ENCODE measurements around the gene RUVBL2. TPM values are rescaled to one million over a fixed set of nuclear protein-coding genes. Genes with fewer than 3 reads are reported as not detected.
A peak's percentile ranks its signal among the peaks of the same experiment; 100 is the strongest.

Gene RUVBL2
- polyA plus RNA-seq, 3 donors from 2014 or later, result 64.0 to 72.7 (median 64.2) TPM

DNA sequence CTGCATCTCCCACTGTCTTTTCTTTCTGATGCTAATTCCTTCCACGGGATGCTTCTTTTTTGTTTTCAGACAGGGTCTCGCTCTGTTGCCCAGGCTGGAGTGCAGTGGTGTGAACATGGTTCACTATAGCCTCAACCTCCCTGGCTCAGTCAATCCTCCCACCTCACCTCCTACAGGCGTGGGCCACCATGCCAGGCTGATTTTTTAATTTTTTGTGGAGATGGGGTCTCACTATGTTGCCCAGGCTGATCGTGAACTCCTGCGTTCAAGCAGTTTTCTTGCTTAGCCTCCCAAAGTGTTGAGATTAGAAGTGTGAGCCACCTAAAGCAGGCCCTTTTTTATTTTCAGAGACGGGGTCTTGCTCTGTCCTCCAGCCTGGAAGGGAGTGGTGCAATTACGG, 5.4 kb upstream of the RUVBL2 start:
- Mint-ChIP-seq H3K36me3 (peaks cover 4 to 16% (median 9%) of the 10 kb centered on the region in 3 donors), H3K27me3 (ENCODE audit: low read depth in 3 of 3) (peaks cover under 1 to 5% (median 1%) of the 10 kb centered on the region in 3 donors), H3K27ac (no peak overlapping the region), H3K9me3 (no peaks in the 10 kb centered on the region), H3K4me1 (peaks cover 10 to 13% of the 10 kb centered on the region in 2 donors), H3K4me3 (no peak overlapping the region)
- no peak for DNase-seq

GRCh38 chr19:48988860-48989259, 4.8 kb upstream of the RUVBL2 start:
- Mint-ChIP-seq H3K27me3 (ENCODE audit: low read depth in 3 of 3) (peaks cover 4 to 5% (median 5%) of the 10 kb centered on the region in 3 donors), H3K36me3 (peaks cover 4 to 12% (median 7%) of the 10 kb centered on the region in 3 donors), H3K9me3 (no peaks in the 10 kb centered on the region), H3K27ac (peak overlapping the region in 1 of 6 donors; percentile 37), H3K4me1 (peaks cover 13 to 18% of the 10 kb centered on the region in 2 donors), H3K4me3 (no peak overlapping the region)
- DNase-seq, result no peak

GRCh38 chr19:48989701-48990291, 3.9 kb upstream of the RUVBL2 start:
- H3K4me1 Mint-ChIP-seq, result peaks cover 21 to 26% of the 10 kb centered on the region in 2 donors
- no peak overlapping the region for H3K4me3 Mint-ChIP-seq
- peaks cover 4 to 12% (median 7%) of the 10 kb centered on the region in 3 donors for H3K36me3 Mint-ChIP-seq
- DNase-seq, result no peak
- no peaks in the 10 kb centered on the region for H3K9me3 Mint-ChIP-seq
- H3K27ac Mint-ChIP-seq, result peak overlapping the region in 3 of 6 donors; percentile 38 to 71 (median 52)
- H3K27me3 Mint-ChIP-seq (ENCODE audit: low read depth in 3 of 3), result peaks cover 4 to 5% (median 5%) of the 10 kb centered on the region in 3 donors

- Mint-ChIP-seq H3K27ac (peak overlapping the region in 5 of 6 donors; percentile 6 to 71 (median 38)), H3K4me1 (peaks cover 27 to 32% of the 10 kb centered on the region in 2 donors), H3K27me3 (ENCODE audit: low read depth in 3 of 3) (peaks cover 4 to 5% (median 5%) of the 10 kb centered on the region in 3 donors), H3K36me3 (peaks cover 4 to 12% (median 7%) of the 10 kb centered on the region in 3 donors), H3K9me3 (no peaks in the 10 kb centered on the region), H3K4me3 (peak overlapping the region in 1 of 5 donors; percentile 3)
- DNase-seq, result no peak
Observed at GRCh38 chr19:48990400-48990799, 3.3 kb upstream of the RUVBL2 start.

- Mint-ChIP-seq H3K4me1 (peaks cover 27 to 33% of the 10 kb centered on the region in 2 donors), H3K27me3 (ENCODE audit: low read depth in 3 of 3) (peaks cover 4 to 5% (median 5%) of the 10 kb centered on the region in 3 donors), H3K27ac (peak overlapping the region in 2 of 6 donors; percentile 46 to 70), H3K4me3 (no peak overlapping the region), H3K9me3 (no peaks in the 10 kb centered on the region), H3K36me3 (peaks cover 4 to 12% (median 7%) of the 10 kb centered on the region in 3 donors)
- DNase-seq, result no peak
Observed at GRCh38 chr19:48991011-48991609, 2.6 kb upstream of the RUVBL2 start.

DNA sequence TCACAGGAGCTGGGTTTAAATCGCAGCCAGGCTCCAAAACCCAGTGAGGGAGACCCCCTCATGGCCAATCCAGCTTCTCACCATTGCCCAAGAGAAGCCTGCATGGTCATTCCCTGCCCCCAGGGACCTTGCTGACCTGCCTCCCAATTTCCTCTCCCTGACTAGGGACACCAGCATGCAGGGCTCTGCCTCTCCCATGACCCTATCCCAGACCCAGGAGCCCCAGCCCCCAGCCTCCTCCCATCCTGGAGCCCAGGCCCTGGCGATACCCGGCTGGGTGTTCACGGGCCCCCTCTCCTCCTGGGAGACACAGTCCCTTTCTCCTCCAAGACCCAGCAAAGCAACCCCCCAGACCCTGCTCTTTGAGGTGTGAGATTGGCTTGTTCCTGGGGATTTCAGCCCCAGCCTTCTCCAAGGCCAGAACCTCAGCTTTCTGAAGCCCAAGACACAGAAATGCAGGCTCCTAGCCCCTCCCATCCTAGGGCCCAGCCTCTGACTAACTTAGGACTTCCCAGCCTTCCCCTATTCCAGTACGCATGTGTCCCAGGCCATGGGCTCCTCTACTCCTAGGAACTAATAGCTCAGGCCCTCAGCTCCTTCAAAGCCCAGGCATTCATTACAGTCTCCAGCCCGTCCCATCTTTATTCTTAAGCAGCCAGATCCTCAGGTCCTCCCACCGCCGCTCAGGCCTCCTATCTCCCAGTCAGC, 1.7 kb upstream of the RUVBL2 start:
- Mint-ChIP-seq H3K4me1 (peaks cover 27 to 33% of the 10 kb centered on the region in 2 donors), H3K9me3 (no peaks in the 10 kb centered on the region), H3K4me3 (peak overlapping the region; percentile 91 to 99 (median 95)), H3K27ac (peak overlapping the region; percentile 83 to 99 (median 94)), H3K36me3 (peaks cover 4 to 12% (median 7%) of the 10 kb centered on the region in 3 donors), H3K27me3 (ENCODE audit: low read depth in 3 of 3) (peaks cover 4 to 5% (median 5%) of the 10 kb centered on the region in 3 donors)
- DNase-seq, result no peak

DNA sequence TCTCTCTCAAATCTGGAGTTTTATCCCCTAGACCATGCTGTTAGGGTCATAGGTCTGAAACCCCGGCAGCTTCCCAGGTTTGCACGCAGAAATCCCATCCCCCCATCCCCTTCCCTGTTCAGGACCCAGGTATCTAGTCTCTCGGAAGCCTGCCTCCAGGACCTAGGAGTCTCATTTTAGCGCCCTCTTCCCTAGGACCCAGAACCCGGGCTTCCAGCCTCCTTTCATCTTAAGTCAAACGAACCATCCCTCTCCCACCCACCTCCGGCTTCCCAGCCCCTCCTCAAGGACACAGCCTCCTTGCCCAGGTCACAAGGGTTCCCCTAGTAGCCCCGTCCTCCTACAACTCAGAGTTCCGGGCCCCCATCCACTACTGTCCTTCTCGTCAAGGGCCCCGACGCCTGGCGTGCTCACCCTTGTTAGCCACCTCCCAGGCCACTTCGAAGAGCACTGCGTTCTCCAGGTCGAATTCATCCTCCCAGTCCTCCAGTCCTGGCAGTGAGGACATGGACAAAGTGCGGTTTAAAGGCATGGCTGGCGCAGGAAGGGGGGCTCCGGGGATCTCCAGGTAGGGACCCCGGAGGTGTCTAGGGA, 1.0 kb upstream of the RUVBL2 start:
- Mint-ChIP-seq H3K36me3 (peaks cover 4 to 12% (median 7%) of the 10 kb centered on the region in 3 donors), H3K4me1 (peaks cover 27 to 34% of the 10 kb centered on the region in 2 donors), H3K27me3 (ENCODE audit: low read depth in 3 of 3) (peaks cover 4 to 5% (median 5%) of the 10 kb centered on the region in 3 donors), H3K4me3 (peak overlapping the region; percentile 91 to 99 (median 95)), H3K27ac (peak overlapping the region; percentile 83 to 99 (median 94)), H3K9me3 (no peaks in the 10 kb centered on the region)
- DNase-seq, result no peak

- Mint-ChIP-seq H3K4me3 (peak overlapping the region; percentile 91 to 99 (median 95)), H3K36me3 (peaks cover 0 to 4% (median 0%) of the 10 kb centered on the region in 3 donors), H3K9me3 (no peaks in the 10 kb centered on the region), H3K4me1 (peaks cover 27 to 38% of the 10 kb centered on the region in 2 donors), H3K27ac (peak overlapping the region; percentile 90 to 99 (median 96)), H3K27me3 (ENCODE audit: low read depth in 3 of 3) (peaks cover 4 to 5% (median 5%) of the 10 kb centered on the region in 3 donors)
- DNase-seq, result no peak
Observed at GRCh38 chr19:48994035-48994386, 324 bp downstream of the RUVBL2 start.

- peak overlapping the region in 1 of 6 donors; percentile 21 for H3K27ac Mint-ChIP-seq
- no peaks in the 10 kb centered on the region for H3K36me3 Mint-ChIP-seq
- no peak overlapping the region for H3K4me3 Mint-ChIP-seq
- DNase-seq, result peak in 2 of 3 donors; percentile 14 to 30
- H3K9me3 Mint-ChIP-seq, result no peaks in the 10 kb centered on the region
- H3K4me1 Mint-ChIP-seq, result peaks cover 18 to 33% of the 10 kb centered on the region in 2 donors
- peaks cover 0 to 5% (median 4%) of the 10 kb centered on the region in 3 donors for H3K27me3 Mint-ChIP-seq (ENCODE audit: low read depth in 3 of 3)
Observed at GRCh38 chr19:48997972-48998371, 4.3 kb downstream of the RUVBL2 start.

DNA sequence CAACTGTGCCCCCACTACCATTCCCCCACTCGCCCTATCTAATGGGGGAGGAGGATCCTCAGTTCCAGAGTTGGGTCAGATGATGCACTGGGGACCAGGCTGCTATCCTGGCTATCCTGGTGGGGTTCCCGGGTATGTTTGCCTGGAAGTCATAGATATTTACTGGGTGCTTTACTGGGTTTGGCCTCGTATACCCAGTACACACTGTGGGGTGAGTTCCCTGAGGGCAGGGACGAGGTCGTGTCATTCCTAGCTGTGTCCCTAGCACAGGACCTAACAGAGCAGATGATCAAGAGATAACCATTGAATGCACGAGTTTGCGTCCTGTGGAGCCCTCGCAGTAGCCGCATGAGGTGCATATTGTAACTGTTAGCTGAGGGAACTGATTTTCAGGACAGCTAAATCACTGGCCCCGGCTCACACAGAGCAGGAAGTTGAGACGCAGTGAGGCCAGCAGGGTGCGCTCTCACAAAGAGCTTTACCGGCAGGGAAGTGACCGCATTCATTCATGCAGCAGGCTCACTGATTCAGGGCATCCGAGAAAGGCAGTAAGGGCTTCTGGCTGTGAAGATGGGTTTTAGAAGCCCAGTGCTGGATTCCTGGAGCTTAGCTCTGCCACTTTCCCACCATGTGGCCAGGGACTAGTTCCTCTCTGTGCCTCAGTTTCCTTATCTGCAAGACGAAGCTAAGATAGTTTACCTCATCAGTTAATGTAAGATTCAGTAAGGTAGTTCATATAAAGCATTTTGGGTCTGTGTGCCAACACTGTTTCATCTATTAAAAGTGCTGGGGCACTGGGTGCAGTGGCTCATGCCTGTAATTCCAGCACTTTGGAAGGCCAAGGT, 6.0 kb downstream of the RUVBL2 start:
- no peak overlapping the region for H3K4me3 Mint-ChIP-seq
- H3K27me3 Mint-ChIP-seq (ENCODE audit: low read depth in 3 of 3), result no peaks in the 10 kb centered on the region
- peaks cover 3 to 6% (median 4%) of the 10 kb centered on the region in 3 donors for H3K36me3 Mint-ChIP-seq
- peak; percentile 29 to 49 (median 34) for DNase-seq
- H3K9me3 Mint-ChIP-seq, result no peaks in the 10 kb centered on the region
- no peak overlapping the region for H3K27ac Mint-ChIP-seq
- peaks cover 8 to 21% of the 10 kb centered on the region in 2 donors for H3K4me1 Mint-ChIP-seq

GRCh38 chr19:49004133-49004532, 10.4 kb downstream of the RUVBL2 start:
- Mint-ChIP-seq H3K36me3 (peaks cover 3 to 14% (median 7%) of the 10 kb centered on the region in 3 donors), H3K4me3 (no peak overlapping the region), H3K9me3 (no peaks in the 10 kb centered on the region), H3K4me1 (peaks cover 1 to 8% of the 10 kb centered on the region in 2 donors), H3K27me3 (ENCODE audit: low read depth in 3 of 3) (no peaks in the 10 kb centered on the region), H3K27ac (no peak overlapping the region)
- no peak for DNase-seq

DNA sequence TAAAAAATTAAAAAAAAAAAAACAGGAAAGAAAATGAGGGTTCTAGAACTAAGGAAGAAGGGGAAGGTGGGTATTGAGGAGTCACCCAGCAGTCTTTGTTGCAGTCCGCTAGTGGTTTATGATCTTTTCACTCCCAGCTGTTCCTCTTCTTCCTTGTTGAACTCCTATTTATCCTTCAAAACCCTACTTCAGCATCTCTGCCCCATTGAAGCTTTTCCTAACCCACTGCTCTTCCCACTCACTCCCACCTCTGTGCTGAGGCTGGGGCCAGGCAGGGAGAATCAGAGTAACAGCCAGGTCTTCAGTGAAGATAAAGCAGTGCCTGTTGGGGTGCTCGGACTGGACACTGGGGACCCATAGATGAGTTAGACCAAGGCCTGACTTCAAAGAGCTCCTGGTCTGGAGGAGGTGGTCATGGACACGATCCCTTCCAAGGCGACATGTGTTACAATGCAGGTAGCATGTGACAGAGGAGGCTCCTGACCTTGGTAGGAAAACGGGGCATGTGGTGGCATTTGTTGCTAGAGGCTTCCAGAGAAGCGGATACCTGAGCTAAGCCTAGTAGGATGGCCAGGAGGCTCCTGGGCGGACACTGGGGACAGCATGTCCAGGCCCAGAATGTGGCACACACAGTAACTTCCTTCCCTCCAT, 11.4 kb downstream of the RUVBL2 start:
- H3K27me3 Mint-ChIP-seq (ENCODE audit: low read depth in 3 of 3), result peaks cover 0 to under 1% (median 0%) of the 10 kb centered on the region in 3 donors
- no peak overlapping the region for H3K4me3 Mint-ChIP-seq
- no peaks in the 10 kb centered on the region for H3K9me3 Mint-ChIP-seq
- H3K36me3 Mint-ChIP-seq, result peaks cover 3 to 17% (median 7%) of the 10 kb centered on the region in 3 donors
- H3K4me1 Mint-ChIP-seq, result no peaks in the 10 kb centered on the region
- no peak overlapping the region for H3K27ac Mint-ChIP-seq
- DNase-seq, result no peak
